ENCODE results near the gene PROB1. TPM values are rescaled to one million over a fixed set of nuclear protein-coding genes. Genes with fewer than 3 reads are reported as not detected.

Gene PROB1
- total and polyA plus RNA-seq, 2 experiments from 2014 or later, result 0.10 to 0.63 TPM

- no peak overlapping the region for H2AFZ ChIP-seq
- H3K4me2 ChIP-seq, result no peak overlapping the region
- no peaks in the 10 kb centered on the region for H3K9me2 ChIP-seq (replicated peaks; ENCODE audit: insufficient read depth)
- WGBS (ENCODE audit: low lambda C conversion rate, missing lambda C conversion rate), result 87% methylated on average over 9 of the region's 9 CpGs
- DNase-seq (ENCODE audit: low spot score), result no peak
- H3K9me3 ChIP-seq (ENCODE audit: low read depth), result no peaks in the 10 kb centered on the region
- no peaks in the 10 kb centered on the region for H4K20me1 ChIP-seq (ENCODE audit: insufficient read depth, poor library complexity, severe bottlenecking)
- H3K4me1 ChIP-seq (ENCODE audit: insufficient read depth), result peaks cover 19% of the 10 kb centered on the region
- H3K36me3 ChIP-seq (replicated peaks; ENCODE audit: insufficient read depth, low read depth), result no peaks in the 10 kb centered on the region
- no peaks in the 10 kb centered on the region for H3K27me3 ChIP-seq
- TF ChIP-seq EZH2 (IDR thresholded peaks at IDR 0.05; ENCODE audit: borderline replicate concordance) (no peak), EZH2phosphoT487 (IDR thresholded peaks at IDR 0.05; ENCODE audit: low read depth, severe bottlenecking, unreplicated experiment) (no peak)
- TF ChIP-seq, protein P1, sequence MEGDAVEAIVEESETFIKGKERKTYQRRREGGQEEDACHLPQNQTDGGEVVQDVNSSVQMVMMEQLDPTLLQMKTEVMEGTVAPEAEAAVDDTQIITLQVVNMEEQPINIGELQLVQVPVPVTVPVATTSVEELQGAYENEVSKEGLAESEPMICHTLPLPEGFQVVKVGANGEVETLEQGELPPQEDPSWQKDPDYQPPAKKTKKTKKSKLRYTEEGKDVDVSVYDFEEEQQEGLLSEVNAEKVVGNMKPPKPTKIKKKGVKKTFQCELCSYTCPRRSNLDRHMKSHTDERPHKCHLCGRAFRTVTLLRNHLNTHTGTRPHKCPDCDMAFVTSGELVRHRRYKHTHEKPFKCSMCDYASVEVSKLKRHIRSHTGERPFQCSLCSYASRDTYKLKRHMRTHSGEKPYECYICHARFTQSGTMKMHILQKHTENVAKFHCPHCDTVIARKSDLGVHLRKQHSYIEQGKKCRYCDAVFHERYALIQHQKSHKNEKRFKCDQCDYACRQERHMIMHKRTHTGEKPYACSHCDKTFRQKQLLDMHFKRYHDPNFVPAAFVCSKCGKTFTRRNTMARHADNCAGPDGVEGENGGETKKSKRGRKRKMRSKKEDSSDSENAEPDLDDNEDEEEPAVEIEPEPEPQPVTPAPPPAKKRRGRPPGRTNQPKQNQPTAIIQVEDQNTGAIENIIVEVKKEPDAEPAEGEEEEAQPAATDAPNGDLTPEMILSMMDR (IDR thresholded peaks at IDR 0.05; ENCODE audit: poor library complexity), result no peak
- H3K79me2 ChIP-seq, result no peaks in the 10 kb centered on the region
- no peak overlapping the region for H3K4me3 ChIP-seq
- no peak overlapping the region for H3K27ac ChIP-seq
Measured at GRCh38 chr5:139384591-139385051, 10.3 kb downstream of the PROB1 start.

GRCh38 chr5:139383993-139384590 is 10.8 kb downstream of the PROB1 start:
- no peak overlapping the region for H3K27ac ChIP-seq
- H3K4me1 ChIP-seq (ENCODE audit: insufficient read depth), result peaks cover 19% of the 10 kb centered on the region

GRCh38 chr5:139383275-139383992 is 11.5 kb downstream of the PROB1 start, which contains the start of gene SLC23A1:
TSS of gene SLC23A1 (minus strand) at chr5:139383297. CDS start at chr5:139383253, 44 bp downstream.
- H3K4me1 ChIP-seq (ENCODE audit: insufficient read depth), result peaks cover 19% of the 10 kb centered on the region
- H3K4me3 ChIP-seq, result no peak within 1 kb of the TSS
- H3K9me3 ChIP-seq (ENCODE audit: low read depth), result no peaks in the 10 kb centered on the region
- H3K4me2 ChIP-seq, result peak within 1 kb of the TSS; percentile 62
- peak within 1 kb of the TSS; percentile 65 for H3K27ac ChIP-seq
- no peaks in the 10 kb centered on the region for H3K9me2 ChIP-seq (replicated peaks; ENCODE audit: insufficient read depth)
- peak; percentile 64 for DNase-seq (ENCODE audit: low spot score)
- no peak within 1 kb of the TSS for H2AFZ ChIP-seq
- H3K27me3 ChIP-seq, result no peaks in the 10 kb centered on the region
- H3K36me3 ChIP-seq (replicated peaks; ENCODE audit: insufficient read depth, low read depth), result no peaks in the 10 kb centered on the region
- no peaks in the 10 kb centered on the region for H4K20me1 ChIP-seq (ENCODE audit: insufficient read depth, poor library complexity, severe bottlenecking)
- TF ChIP-seq, protein P1 (IDR thresholded peaks at IDR 0.05; ENCODE audit: poor library complexity), result no peak
- TF ChIP-seq EZH2phosphoT487 (IDR thresholded peaks at IDR 0.05; ENCODE audit: low read depth, severe bottlenecking, unreplicated experiment) (no peak), EZH2 (IDR thresholded peaks at IDR 0.05; ENCODE audit: borderline replicate concordance) (no peak)
- H3K79me2 ChIP-seq, result no peaks in the 10 kb centered on the region
- 61% methylated on average over 10 of the region's 10 CpGs for WGBS (ENCODE audit: low lambda C conversion rate, missing lambda C conversion rate)

More at GRCh38 chr5:139383993-139384590, 10.8 kb downstream of the PROB1 start:
- Histone ChIP-seq H4K20me1 (ENCODE audit: insufficient read depth, poor library complexity, severe bottlenecking) (no peaks in the 10 kb centered on the region), H3K4me2 (peak overlapping the region; percentile 62), H3K4me3 (no peak overlapping the region), H2AFZ (no peak overlapping the region), H3K36me3 (replicated peaks; ENCODE audit: insufficient read depth, low read depth) (no peaks in the 10 kb centered on the region), H3K9me3 (ENCODE audit: low read depth) (no peaks in the 10 kb centered on the region), H3K27me3 (no peaks in the 10 kb centered on the region), H3K9me2 (replicated peaks; ENCODE audit: insufficient read depth) (no peaks in the 10 kb centered on the region), H3K79me2 (no peaks in the 10 kb centered on the region)
- 84% methylated on average over 7 of the region's 7 CpGs for WGBS (ENCODE audit: low lambda C conversion rate, missing lambda C conversion rate)
- TF ChIP-seq EZH2 (IDR thresholded peaks at IDR 0.05; ENCODE audit: borderline replicate concordance) (no peak), EZH2phosphoT487 (IDR thresholded peaks at IDR 0.05; ENCODE audit: low read depth, severe bottlenecking, unreplicated experiment) (no peak)
- TF ChIP-seq, protein P1 (IDR thresholded peaks at IDR 0.05; ENCODE audit: poor library complexity), result no peak
- no peak for DNase-seq (ENCODE audit: low spot score)

Measured in hepatocyte (in vitro differentiated cells).